Activated gamma-delta T cell treated with anti-CD3 and anti-CD28 coated beads, Interleukin-2, amount 50 U/mL, for 16 hours (primary cell): ENCODE results near the gene CDON.
"Not testable (repeated sequence)": the region's sequence is repeated elsewhere in the genome, so short reads cannot be mapped to it uniquely, and the experiment has no call there.

ENCODE experiments used
- DNase-seq: peaks from one replicate; pipeline ENCODE4 v3.0.0-alpha.2; 2020; ENCODE audit warnings: low read depth

The CDON gene

DNA sequence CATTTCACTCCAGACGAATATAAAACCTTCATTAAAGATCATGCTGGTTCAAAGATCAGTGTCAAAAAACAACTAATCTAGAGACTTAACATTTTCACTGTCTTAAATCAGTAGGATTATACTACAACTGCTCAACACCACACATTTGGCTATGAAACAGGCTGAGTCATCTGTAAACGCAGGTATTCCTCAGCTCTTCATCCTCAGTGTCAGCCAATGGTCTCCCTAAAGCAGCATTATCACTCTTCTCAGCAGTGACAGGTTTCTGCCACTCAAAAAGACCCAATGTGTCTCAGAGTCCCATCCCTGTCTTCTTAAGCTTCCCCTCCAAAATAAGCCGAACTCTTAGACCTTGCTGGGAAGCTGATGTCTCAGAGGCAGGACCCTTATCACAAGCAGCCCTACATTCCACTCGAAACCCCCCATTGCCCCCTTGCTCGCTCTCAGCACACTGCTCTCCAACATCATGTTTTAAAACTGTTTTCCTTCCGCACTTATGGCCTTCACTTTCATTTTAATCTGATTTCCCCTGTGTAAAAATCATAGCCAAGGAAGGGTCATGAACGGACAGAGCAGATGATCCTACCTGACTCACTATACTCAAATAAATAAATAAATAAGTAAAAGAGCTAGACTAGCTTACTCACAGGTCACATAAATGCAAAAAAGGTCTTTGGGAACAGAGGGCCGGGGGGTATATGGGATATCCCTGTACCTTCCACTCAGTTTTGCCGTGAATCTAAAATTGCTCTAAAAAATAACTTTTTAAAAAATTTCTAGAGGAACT, 23.0 kb downstream of the CDON start:
- no peak for DNase-seq

GRCh38 chr11:126035718-126036117, 26.9 kb downstream of the CDON start:
- no peak for DNase-seq

GRCh38 chr11:126034933-126035425, 27.7 kb downstream of the CDON start:
- no peak for DNase-seq

- DNase-seq, result no peak
These were observed 28.4 kb downstream of the CDON start for GRCh38 chr11:126034039-126034932.

- no peak for DNase-seq
These were observed 30.3 kb downstream of the CDON start for GRCh38 chr11:126032375-126032774.

GRCh38 chr11:126029805-126030204, 32.9 kb downstream of the CDON start:
- no peak for DNase-seq

DNA sequence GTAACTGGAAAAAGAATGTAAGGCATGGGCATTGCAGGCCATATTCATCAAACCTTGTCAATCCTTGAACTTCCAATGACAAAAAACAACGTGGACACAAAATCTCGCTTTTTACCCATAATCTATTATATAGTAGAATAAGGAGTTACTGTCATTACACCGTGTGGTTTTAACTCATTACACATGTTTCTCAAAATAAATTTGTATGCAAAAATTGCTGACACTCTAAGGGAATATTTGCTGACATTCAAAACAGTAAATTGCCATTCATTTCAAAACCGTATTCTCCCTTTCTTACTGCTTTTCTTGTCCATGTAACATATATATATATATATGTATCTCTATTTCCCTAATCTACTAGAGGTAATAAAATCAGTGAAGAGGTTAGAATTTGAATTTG, 33.4 kb downstream of the CDON start:
- DNase-seq, result no peak

DNA sequence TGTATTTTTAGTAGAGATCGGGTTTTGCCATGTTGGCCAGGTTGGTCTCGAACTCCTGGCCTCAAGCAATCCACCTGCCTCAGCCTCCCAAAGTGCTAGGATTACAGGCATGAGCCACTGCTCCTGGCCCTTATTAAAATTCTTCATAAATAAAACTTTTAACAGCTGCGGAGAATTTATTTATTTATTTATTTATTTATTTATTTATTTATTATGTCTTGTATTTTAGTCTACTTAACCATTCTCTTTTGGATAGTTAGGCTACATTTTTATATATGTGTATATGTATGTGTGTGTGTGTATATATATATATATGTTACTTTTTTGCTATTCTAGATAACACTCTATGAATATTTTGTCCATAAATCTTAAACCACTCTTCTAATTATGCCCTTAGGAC, 34.1 kb downstream of the CDON start:
- DNase-seq, result not testable (repeated sequence)

DNA sequence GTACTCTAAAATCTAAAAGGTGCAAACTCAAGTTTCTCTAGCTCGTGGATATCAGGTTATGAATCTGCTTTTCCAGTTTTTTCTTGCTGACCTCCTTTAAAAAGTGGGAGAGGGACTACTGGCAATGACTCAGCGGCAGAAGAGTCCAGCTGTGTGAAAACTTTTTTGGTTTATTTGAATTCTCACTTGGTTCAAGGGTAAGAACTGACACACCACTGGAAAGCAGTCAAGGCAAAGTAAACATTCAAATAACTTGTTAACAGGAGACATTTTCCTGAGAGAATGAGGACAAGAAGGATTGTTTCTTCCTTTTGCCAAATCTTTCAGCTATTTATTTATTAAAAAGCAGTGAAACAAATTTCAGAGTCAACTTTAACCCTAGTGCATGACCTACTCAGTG, 36.1 kb downstream of the CDON start:
- no peak for DNase-seq

GRCh38 chr11:126025822-126026221, 36.8 kb downstream of the CDON start:
- DNase-seq, result no peak

GRCh38 chr11:126024123-126024522, 38.5 kb downstream of the CDON start:
- no peak for DNase-seq

DNA sequence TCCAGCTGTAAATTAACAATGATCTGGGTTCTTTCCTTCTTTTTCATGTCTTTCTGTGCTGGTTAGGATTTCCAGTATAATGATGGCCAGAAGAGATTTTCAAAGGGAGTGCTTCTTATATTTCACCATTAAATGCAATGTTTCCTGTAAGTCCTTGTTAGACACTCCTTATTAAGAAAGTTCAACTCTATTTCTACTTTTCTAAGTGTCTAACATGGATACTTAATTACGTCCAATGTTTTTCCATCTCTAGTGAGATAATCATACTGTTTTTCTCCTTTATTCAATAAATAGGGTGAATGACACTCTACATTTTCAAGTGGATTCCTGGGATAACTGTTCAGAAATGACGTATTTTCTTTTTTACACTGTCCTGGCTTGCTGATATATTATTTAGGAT, 49.8 kb downstream of the CDON start:
- DNase-seq, result no peak

GRCh38 chr11:126011754-126012153, 50.9 kb downstream of the CDON start:
- no peak for DNase-seq

GRCh38 chr11:126011265-126011664, 51.4 kb downstream of the CDON start:
- DNase-seq, result no peak

GRCh38 chr11:126008956-126009355, 53.7 kb downstream of the CDON start:
- no peak for DNase-seq

GRCh38 chr11:126007238-126007637, 55.4 kb downstream of the CDON start:
- DNase-seq, result no peak

DNA sequence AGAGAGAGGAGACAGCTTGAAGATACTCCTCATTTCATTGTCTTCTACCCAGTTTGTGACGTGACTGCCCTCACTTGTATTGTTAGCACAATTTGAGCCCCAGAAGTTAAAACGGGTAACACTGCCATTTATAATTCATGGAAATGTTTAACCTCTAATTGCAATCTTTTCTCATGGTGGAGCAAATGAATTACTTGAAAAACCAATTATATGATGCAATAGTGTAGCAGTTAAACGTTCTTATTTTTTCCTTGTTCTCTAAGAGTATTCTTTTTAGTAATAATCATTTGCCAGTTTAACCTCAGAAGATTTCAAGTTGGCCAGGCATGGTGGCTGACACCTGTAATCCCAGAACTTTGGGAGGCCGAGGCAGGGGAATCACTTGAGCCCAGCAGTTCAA, 56.6 kb downstream of the CDON start:
- DNase-seq, result no peak

GRCh38 chr11:126002181-126002580, 60.5 kb downstream of the CDON start:
- no peak for DNase-seq

DNA sequence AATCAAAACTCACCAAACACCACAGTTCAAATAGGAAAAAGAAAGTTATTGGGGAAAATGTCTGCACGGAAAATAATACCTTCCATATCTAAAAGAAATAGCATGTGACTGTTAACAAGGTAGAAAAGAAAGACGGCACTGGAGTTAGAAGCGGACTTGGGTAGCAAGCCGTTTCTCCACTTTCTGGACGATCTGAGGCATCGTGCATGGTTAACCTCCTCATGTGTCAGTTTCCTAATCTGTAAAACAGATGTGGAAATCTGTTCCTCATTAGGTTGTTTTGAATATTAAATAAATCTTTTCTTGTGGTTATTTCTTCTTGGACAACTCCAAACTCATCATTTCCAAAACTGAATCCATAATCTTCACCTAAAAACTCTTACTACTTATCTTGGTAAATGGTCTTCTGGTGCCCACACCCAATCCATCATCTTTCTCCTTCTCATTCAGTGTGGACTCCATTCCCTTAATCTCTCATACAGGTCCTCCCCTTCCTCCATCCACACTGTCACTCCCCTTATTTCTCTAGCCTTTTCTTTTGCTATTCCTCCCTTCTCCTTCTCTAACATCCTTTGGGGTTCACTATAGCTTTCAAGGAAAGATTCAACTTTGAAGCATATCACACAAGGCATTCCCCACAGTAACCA, 63.3 kb downstream of the CDON start:
- no peak for DNase-seq

DNA sequence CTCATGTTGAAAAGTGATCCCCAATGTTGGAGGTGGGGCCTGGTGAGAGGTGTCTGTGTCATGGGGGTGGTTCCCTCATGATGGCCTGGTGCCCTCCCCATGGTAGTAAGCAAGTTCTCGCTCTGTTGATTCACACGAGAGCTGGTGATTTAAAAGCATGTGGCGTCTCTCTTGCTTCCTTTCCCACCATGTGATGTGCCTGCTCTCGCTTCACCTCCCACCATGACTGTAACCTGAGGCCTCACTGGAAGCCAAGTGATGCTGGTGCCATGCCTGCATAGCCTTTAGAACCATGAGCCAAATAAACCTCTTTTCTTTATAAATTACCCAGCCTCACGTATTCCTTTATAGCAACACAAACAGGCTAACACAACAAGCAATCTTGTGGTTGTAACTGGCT, 64.4 kb downstream of the CDON start:
- no peak for DNase-seq

- DNase-seq, result no peak
These were observed 67.4 kb downstream of the CDON start for GRCh38 chr11:125995313-125995712.

GRCh38 chr11:125994509-125994908, 68.2 kb downstream of the CDON start:
- DNase-seq, result no peak

DNA sequence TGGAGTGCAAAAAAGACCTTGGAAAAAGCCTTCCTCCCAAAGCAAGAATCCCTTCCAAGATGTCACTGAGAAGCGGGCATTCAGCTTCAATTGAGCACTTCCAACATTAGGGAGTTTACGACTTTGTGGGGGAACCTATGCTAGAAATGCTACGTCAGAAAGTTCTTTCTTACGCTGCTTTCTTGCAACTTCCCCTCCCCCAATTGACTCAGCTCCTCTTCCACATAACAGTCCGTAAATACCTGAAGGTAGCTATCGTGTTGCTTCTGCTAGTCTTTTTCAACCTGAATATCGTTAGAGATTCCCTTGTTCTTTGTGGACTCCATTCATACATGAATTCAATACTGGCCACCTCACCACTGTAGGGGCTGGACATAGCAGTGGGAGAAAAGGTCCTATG, 69.8 kb downstream of the CDON start:
- DNase-seq, result no peak
